H1 (cell line): ENCODE results near the gene PCNX3.

Source experiments
- CBX5 ChIP-seq: fragments of 300-800, 300-1000 bp; sonication (generic); IDR thresholded peaks from 2 replicates; pipeline ENCODE4 v1.7.1; 2016; ENCODE audit warnings: antibody characterized with exemption, low read length, low read depth
- CBX8 ChIP-seq: fragments of 300-800, 300-1000 bp; sonication (generic); IDR thresholded peaks from 2 replicates; pipeline ENCODE4 v1.7.1; 2016; ENCODE audit warnings: low read depth, low read length, borderline replicate concordance
- POLR2A ChIP-seq, 2 experiments: IDR thresholded peaks; 1 replicate in 1 of 2; 2 replicates in 1 of 2; pipeline ENCODE4 v1.6.1; 2011; ENCODE audit warnings: low read depth in 2 of 2, low read length in 2 of 2, mild to moderate bottlenecking in 2 of 2; ENCODE audit errors: control extremely low read depth in 1 of 2
- TF ChIP-seq, protein P1 (sequence below), 3 experiments: IDR thresholded peaks; 1 replicate in 2 of 3; 2 replicates in 1 of 3; pipeline versions ENCODE4 v1.5.1 to v1.6.1; 2011; ENCODE audit warnings: low read length in 3 of 3, mild to moderate bottlenecking in 3 of 3, inconsistent platforms in 2 of 3, low read depth in 1 of 3, moderate library complexity in 1 of 3; ENCODE audit not compliant: insufficient read depth in 1 of 3; ENCODE audit errors: control extremely low read depth in 1 of 3

DNA sequence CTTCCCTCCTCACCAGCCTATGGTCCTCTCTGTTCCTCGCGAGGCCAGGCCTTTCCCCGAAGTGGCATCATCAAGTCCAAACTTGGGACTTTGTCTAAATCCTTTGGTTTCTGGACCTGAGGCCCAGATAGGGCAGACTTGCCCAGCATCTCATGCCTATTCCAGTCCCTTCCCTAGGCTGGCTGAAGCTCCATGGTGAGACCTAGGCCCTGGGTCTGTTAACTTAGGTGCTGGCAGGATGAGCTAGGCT, 35.7 kb downstream of the PCNX3 start:
- TF ChIP-seq, protein P1, sequence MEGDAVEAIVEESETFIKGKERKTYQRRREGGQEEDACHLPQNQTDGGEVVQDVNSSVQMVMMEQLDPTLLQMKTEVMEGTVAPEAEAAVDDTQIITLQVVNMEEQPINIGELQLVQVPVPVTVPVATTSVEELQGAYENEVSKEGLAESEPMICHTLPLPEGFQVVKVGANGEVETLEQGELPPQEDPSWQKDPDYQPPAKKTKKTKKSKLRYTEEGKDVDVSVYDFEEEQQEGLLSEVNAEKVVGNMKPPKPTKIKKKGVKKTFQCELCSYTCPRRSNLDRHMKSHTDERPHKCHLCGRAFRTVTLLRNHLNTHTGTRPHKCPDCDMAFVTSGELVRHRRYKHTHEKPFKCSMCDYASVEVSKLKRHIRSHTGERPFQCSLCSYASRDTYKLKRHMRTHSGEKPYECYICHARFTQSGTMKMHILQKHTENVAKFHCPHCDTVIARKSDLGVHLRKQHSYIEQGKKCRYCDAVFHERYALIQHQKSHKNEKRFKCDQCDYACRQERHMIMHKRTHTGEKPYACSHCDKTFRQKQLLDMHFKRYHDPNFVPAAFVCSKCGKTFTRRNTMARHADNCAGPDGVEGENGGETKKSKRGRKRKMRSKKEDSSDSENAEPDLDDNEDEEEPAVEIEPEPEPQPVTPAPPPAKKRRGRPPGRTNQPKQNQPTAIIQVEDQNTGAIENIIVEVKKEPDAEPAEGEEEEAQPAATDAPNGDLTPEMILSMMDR (IDR thresholded peaks at IDR 0.05; ENCODE audit: control extremely low read depth in 1 of 3, insufficient read depth in 1 of 3, low read depth in 1 of 3, low read length in 3 of 3), result no peak
- TF ChIP-seq POLR2A (IDR thresholded peaks at IDR 0.05; ENCODE audit: control extremely low read depth in 1 of 2, low read depth in 2 of 2, low read length in 2 of 2) (no peak), CBX5 (no peak), CBX8 (no peak)
